CD4-positive, alpha-beta T cell treated with Interleukin-4 for 1 hour (primary cell): ENCODE results near the gene LIPG.

Experiments used
- DNase-seq, 2 donors: peaks; one replicate each; pipeline ENCODE4 v3.0.0-alpha.2; 2020 to 2022

The LIPG gene

GRCh38 chr18:49613641-49614151, 51.8 kb downstream of the LIPG start:
- no peak for DNase-seq

GRCh38 chr18:49616618-49617328, 54.9 kb downstream of the LIPG start:
- DNase-seq = no peak

- no peak for DNase-seq
These were observed 55.5 kb downstream of the LIPG start for GRCh38 chr18:49617329-49617695.

GRCh38 chr18:49617865-49618264, 56.0 kb downstream of the LIPG start:
- no peak for DNase-seq

- no peak for DNase-seq
These were observed 57.2 kb downstream of the LIPG start for GRCh38 chr18:49618742-49619681.

- no peak for DNase-seq
These were observed 57.9 kb downstream of the LIPG start for GRCh38 chr18:49619801-49620200.

GRCh38 chr18:49621301-49621700, 59.4 kb downstream of the LIPG start:
- DNase-seq = no peak

- DNase-seq = no peak
These were observed 60.0 kb downstream of the LIPG start for GRCh38 chr18:49621717-49622351.

- DNase-seq = no peak
These were observed 61.7 kb downstream of the LIPG start for GRCh38 chr18:49623571-49623970.

GRCh38 chr18:49625021-49625691, 63.3 kb downstream of the LIPG start:
- DNase-seq = no peak

GRCh38 chr18:49626842-49627467, 65.1 kb downstream of the LIPG start:
- DNase-seq = no peak

- DNase-seq = no peak
These were observed 66.3 kb downstream of the LIPG start for GRCh38 chr18:49628119-49628518.

- DNase-seq = no peak
These were observed 67.3 kb downstream of the LIPG start for GRCh38 chr18:49628881-49629795.

- DNase-seq = no peak
These were observed 68.4 kb downstream of the LIPG start for GRCh38 chr18:49630246-49630699.

- DNase-seq = no peak
These were observed 69.4 kb downstream of the LIPG start for GRCh38 chr18:49631146-49631866.

GRCh38 chr18:49632588-49632987, 70.7 kb downstream of the LIPG start:
- DNase-seq = no peak

- DNase-seq = no peak
These were observed 76.4 kb downstream of the LIPG start for GRCh38 chr18:49638209-49638785.

GRCh38 chr18:49638891-49639557, 77.2 kb downstream of the LIPG start:
- DNase-seq = no peak

- DNase-seq = no peak
These were observed 78.0 kb downstream of the LIPG start for GRCh38 chr18:49639643-49640391.
